Heart left ventricle (tissue), 16 donors: Measurements from ENCODE around the gene PPP1R9A. TPM values are rescaled to one million over a fixed set of nuclear protein-coding genes. Genes with fewer than 3 reads are reported as not detected.

Experiments used
- ATAC-seq, 4 donors: fragments of 200-7000 bp; cut with Tn5 transposase; one replicate each; pipeline ENCODE4 v1.9.1; 2020 to 2022; ENCODE audit warnings: moderate library complexity in 4 of 4, mild to moderate bottlenecking in 3 of 4, moderate number of reproducible peaks in 1 of 4
- DNase-seq, 5 donors: peaks; one replicate each; pipeline ENCODE4 v3.0.0-alpha.2; 2020
- H3K27ac ChIP-seq, 12 donors: fragments of 200-600 bp; sonication (generic) in 4 of 12; one replicate each; pipeline versions ENCODE4 v1.5.0 to v1.8.0; 2016 to 2022; ENCODE audit warnings: mild to moderate bottlenecking in 2 of 12
- H3K27me3 ChIP-seq, 9 donors: fragments of 200-600 bp; sonication (generic) in 2 of 9; one replicate each; pipeline versions ENCODE4 v1.5.1 to v1.8.0; 2016 to 2022; ENCODE audit warnings: mild to moderate bottlenecking in 3 of 9
- H3K36me3 ChIP-seq, 9 donors: fragments of 200-600 bp; sonication (generic) in 2 of 9; one replicate each; pipeline versions ENCODE4 v1.5.0 to v1.8.0; 2018 to 2022; ENCODE audit warnings: mild to moderate bottlenecking in 2 of 9
- H3K4me1 ChIP-seq, 12 donors: fragments of 200-600 bp; sonication (generic) in 4 of 12; one replicate each; pipeline versions ENCODE4 v1.5.0 to v1.8.0; 2016 to 2022; ENCODE audit warnings: mild to moderate bottlenecking in 3 of 12
- H3K4me3 ChIP-seq, 12 donors: fragments of 200-600 bp; sonication (generic) in 4 of 12; one replicate each; pipeline versions ENCODE4 v1.5.0 to v1.8.0; 2017 to 2022; ENCODE audit warnings: mild to moderate bottlenecking in 9 of 12, moderate library complexity in 4 of 12
- H3K9me3 ChIP-seq, 12 donors: fragments of 200-600 bp; sonication (generic) in 4 of 12; one replicate each; pipeline versions ENCODE4 v1.5.0 to v1.8.0; 2016 to 2022; ENCODE audit warnings: mild to moderate bottlenecking in 1 of 12
- CTCF ChIP-seq, 12 donors: fragments of 200-600 bp; sonication (generic) in 4 of 12; IDR thresholded peaks; one replicate each; pipeline versions ENCODE4 v1.5.0 to v1.8.0; 2018 to 2022; ENCODE audit warnings: antibody characterized with exemption in 12 of 12, mild to moderate bottlenecking in 5 of 12
- POLR2A ChIP-seq, 2 donors: fragments of 450-650 bp; IDR thresholded peaks; one replicate each; pipeline ENCODE4 v1.6.1; 2017; ENCODE audit warnings: antibody characterized with exemption in 2 of 2, mild to moderate bottlenecking in 2 of 2, moderate library complexity in 2 of 2
- whole genome bisulfite sequencing, 4 donors: extraction: QIAGEN DNeasy Blood & Tissue Kit in 2 of 4; methylation state at CpG; one replicate each; pipeline versions ENCODE4 v1.1.5 to v1.1.7; 2013 to 2018; 5-methylcytosine and 5-hydroxymethylcytosine counted together
- intact Hi-C, 10 donors: fragments of 100-400 bp; cut with DNase I; formaldehyde crosslinking; loops; one replicate each; pipeline versions ENCODE4 v1.11.1 to v1.14.2; 2022
- polyA plus RNA-seq, 2 donors: library from polyadenylated mRNA; stranded (reverse); fragments of 200-250 nt; gene quantifications; one replicate each; pipeline ENCODE4 v1.2.3, GENCODE V29; 2013
- total RNA-seq, 9 donors: library from RNA; depleted of rRNA in 2 of 9; stranded (reverse); fragments of >200 nt in 2 of 9; fragmentation: NEBNext Ultra II Directional in 3 of 9; extraction: Animal tissue kit (Norgen Biotek cat#: 25700) in 3 of 9; gene quantifications; one replicate each; pipeline versions ENCODE4 v1.1.0 to v1.2.4, GENCODE V29; 2016 to 2023
- donor health status: ischemic (EF 13 %, LVEDD 7.1; RV severe dilation, severe dysfunction).
- donor health status: healthy with polysubstance abuse.
- donor health status: DM: no; HTN: yes; CAD: no.
- donor health status: DM: no; HTN: no; CAD: no.
- donor health status: ischemic (EF 25% LVEDD 6.9; RV normal size, moderate dysfunction).
- donor health status: ischemic (EF 25% LVEDD 5.7; RV mildly dilated, moderate dysfunction).
- donor health status: healthy.
- donor health status: DM: yes; HTN: yes; CAD: no.
- donor health status: ischemic (EF 35%, LVEDD 5.7; RV mildly dilated, moderate dysfunction).
- donor health status: nonischemic (EF 11% LVEDD 7.7; RV severe dilation, severe dysfunction).
- donor health status: DM: yes; HTN: yes; CAD: no.
- donor health status: PGD.
- donor health status: ischemic (EF 29% LVEDD 5.4; RV normal size, mild dysfunction).
- donor health status: nonischemic (EF 23%, LVEDD 6.1; RV moderate dilation, normal function).

The PPP1R9A gene
- total and polyA plus RNA-seq, 11 donors: 3.6 to 42.8 (median 30.0) TPM

DNA sequence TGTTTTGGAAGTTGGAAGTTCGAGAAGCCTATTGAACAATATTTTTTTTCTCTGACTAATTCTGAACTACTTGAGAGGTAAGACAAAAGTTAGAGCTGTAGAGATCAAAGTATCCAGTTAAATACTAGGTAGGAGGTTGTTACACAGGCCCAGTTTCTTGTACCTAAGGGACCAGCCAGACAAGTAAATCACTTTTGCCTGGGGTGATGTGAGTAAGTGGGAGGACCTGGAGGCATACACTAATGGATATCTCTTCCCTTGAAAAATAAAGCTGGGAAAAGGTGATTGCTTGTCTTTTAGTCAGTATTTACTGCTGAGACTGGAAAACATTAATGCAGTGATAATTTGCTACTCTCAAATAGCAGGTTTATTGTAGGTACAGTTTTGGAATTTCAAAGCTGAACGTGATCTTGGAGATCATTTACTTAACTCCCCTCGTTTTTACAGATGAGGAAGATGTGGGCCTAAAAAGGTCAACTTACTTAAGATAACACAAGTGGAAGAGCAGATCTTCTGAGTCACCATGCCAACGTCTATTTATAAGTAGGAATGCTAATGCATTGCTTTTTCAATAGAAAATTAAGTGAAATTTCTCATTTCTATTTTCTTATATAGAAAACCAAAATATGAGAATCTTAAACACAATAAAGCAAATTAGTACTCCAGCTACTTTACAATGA is 181.3 kb downstream of the PPP1R9A start:
- 35 to 46% (median 42%) methylated on average over 4 of the region's 4 CpGs for WGBS, 4 donors
- DNase-seq: no peak
- no peak for ATAC-seq
- H3K27ac ChIP-seq: no peak overlapping the region
- no peaks in the 10 kb centered on the region for H3K9me3 ChIP-seq
- intact Hi-C loops: no loop called here
- no peaks in the 10 kb centered on the region for H3K36me3 ChIP-seq
- no peak overlapping the region for H3K4me3 ChIP-seq
- TF ChIP-seq CTCF (IDR thresholded peaks at IDR 0.05) (no peak), POLR2A (IDR thresholded peaks at IDR 0.05) (no peak)
- no peaks in the 10 kb centered on the region for H3K27me3 ChIP-seq
- H3K4me1 ChIP-seq: peaks cover 0 to 25% (median 0%) of the 10 kb centered on the region in 12 donors

DNA sequence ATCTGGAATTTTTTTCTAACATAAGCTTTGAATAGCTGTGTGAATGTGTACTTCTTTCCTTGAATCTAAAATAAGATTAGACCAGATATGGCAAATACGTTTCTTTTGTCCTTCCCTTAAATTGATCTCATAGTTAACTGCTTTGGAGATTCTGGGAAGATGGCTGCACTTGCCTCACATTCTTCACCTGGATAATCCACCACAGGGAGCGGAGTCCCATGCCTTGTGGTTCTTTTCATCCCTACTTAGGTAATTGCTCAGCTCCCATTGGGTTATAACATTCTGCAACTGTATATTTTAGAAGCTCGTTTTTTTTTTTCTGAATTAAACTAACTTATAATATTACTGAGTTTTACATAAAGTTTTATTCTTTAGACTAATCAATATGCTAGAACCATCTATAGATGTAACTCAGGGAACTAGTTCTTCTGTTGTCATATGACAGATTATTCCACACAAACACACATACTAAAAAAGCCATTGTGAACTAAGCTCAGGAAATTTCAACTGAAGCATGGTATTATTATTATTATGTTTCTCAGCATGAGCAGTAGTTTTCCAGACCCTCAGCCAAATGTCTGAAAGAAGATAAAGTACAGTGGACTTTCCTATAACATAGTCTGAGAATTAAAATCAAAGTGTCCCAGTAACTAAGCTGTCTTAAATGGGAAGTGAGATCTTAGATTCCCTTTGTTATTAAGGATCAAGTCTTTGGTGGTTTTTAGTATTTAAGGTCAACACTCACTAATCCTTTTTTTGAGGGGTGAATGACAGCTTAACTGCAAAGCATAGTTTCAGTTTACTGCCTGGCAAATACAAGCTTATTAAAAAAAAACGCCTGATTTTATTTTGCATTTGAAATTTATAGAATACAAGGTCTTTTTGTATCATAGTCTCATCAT is 182.3 kb downstream of the PPP1R9A start:
- H3K36me3 ChIP-seq: no peaks in the 10 kb centered on the region
- H3K27me3 ChIP-seq: no peaks in the 10 kb centered on the region
- H3K9me3 ChIP-seq: no peaks in the 10 kb centered on the region
- WGBS, 4 donors: 73 to 85% (median 82%) methylated on average over 4 of the region's 4 CpGs
- no peak overlapping the region for H3K27ac ChIP-seq
- DNase-seq: no peak
- H3K4me1 ChIP-seq: peaks cover 0 to 25% (median 0%) of the 10 kb centered on the region in 12 donors
- intact Hi-C loops: no loop called here
- H3K4me3 ChIP-seq: no peak overlapping the region
- TF ChIP-seq POLR2A (IDR thresholded peaks at IDR 0.05): no peak
- no peak for TF ChIP-seq CTCF (IDR thresholded peaks at IDR 0.05)
- ATAC-seq: no peak

DNA sequence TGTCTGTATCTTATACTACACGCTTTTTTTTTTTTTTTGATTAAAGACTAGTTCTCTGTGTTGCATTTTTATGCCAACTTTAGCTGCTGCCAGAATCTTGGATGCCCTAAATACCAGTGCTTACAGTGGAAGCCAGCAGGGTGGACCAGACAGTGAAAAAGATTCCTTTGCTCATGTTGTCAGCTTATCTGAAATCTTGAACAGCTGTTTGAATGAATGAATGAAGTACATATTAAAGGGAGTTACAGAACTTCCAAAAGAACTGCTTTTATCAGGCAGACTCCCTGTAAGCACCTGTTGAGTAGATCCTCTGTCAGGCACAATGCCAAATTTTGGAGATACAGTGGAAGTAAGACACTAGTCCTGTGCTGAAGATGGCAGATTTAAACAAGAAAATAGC is 184.9 kb downstream of the PPP1R9A start:
- no peak overlapping the region for H3K4me3 ChIP-seq
- peaks cover 0 to 25% (median 3%) of the 10 kb centered on the region in 12 donors for H3K4me1 ChIP-seq
- intact Hi-C loops: no loop called here
- DNase-seq: no peak
- no peaks in the 10 kb centered on the region for H3K9me3 ChIP-seq
- TF ChIP-seq CTCF (IDR thresholded peaks at IDR 0.05): no peak
- no peak for TF ChIP-seq POLR2A (IDR thresholded peaks at IDR 0.05)
- no peak for ATAC-seq
- 30 to 50% (median 34%) methylated on average over 1 of the region's 1 CpG for WGBS, 4 donors
- H3K36me3 ChIP-seq: no peaks in the 10 kb centered on the region
- no peaks in the 10 kb centered on the region for H3K27me3 ChIP-seq
- no peak overlapping the region for H3K27ac ChIP-seq

- no peak overlapping the region for H3K4me3 ChIP-seq
- no peak overlapping the region for H3K27ac ChIP-seq
- ATAC-seq (no peak), DNase-seq (no peak)
- intact Hi-C loops: no loop called here
- 24 to 43% (median 32%) methylated on average over 2 of the region's 2 CpGs for WGBS, 4 donors
- H3K4me1 ChIP-seq: peaks cover 0 to 20% (median 3%) of the 10 kb centered on the region in 12 donors
- H3K36me3 ChIP-seq: no peaks in the 10 kb centered on the region
- no peaks in the 10 kb centered on the region for H3K27me3 ChIP-seq
- TF ChIP-seq POLR2A (IDR thresholded peaks at IDR 0.05) (no peak), CTCF (IDR thresholded peaks at IDR 0.05) (no peak)
- H3K9me3 ChIP-seq: no peaks in the 10 kb centered on the region
These were observed 188.0 kb downstream of the PPP1R9A start for GRCh38 chr7:95095259-95095965.
